ENCODE measurements around the gene WASF1.

DNA sequence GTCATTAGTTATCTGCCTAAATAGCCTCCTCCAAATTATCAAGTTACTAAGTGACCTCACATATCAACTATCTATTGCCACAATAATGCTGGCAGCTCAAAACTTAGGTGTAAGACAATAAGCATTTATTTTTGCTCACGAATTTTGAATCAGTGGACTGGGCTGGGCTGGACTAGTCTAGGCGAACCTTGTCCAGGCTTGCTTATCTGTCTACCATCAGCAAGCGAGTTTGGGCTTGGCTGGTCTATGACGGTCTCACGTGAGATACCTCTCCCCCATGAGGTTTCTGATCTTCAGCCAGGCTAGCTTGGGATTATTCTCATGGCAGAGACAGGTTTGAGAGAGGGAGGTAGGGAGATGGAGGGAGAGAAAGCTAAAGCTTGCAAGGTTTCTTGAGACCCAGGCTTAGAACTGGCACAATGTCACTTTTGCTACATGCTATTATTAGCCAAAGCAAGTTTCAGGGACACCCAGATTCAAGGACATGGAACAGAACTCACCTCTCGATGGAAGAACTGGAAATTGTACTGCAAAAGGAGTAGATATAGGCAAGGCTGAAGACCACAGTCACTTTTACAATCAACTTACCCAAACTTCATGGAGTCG lies 80.9 kb downstream of the WASF1 start:
- TF ChIP-seq, protein P1, sequence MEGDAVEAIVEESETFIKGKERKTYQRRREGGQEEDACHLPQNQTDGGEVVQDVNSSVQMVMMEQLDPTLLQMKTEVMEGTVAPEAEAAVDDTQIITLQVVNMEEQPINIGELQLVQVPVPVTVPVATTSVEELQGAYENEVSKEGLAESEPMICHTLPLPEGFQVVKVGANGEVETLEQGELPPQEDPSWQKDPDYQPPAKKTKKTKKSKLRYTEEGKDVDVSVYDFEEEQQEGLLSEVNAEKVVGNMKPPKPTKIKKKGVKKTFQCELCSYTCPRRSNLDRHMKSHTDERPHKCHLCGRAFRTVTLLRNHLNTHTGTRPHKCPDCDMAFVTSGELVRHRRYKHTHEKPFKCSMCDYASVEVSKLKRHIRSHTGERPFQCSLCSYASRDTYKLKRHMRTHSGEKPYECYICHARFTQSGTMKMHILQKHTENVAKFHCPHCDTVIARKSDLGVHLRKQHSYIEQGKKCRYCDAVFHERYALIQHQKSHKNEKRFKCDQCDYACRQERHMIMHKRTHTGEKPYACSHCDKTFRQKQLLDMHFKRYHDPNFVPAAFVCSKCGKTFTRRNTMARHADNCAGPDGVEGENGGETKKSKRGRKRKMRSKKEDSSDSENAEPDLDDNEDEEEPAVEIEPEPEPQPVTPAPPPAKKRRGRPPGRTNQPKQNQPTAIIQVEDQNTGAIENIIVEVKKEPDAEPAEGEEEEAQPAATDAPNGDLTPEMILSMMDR (IDR thresholded peaks at IDR 0.05) = no peak
- TF ChIP-seq EZH2 (IDR thresholded peaks at IDR 0.05) (no peak), EZH2phosphoT487 (IDR thresholded peaks at IDR 0.05) (no peak)

All from neural progenitor cell (in vitro differentiated cells).